ENCODE measurements around the gene CCDC92.

DNA sequence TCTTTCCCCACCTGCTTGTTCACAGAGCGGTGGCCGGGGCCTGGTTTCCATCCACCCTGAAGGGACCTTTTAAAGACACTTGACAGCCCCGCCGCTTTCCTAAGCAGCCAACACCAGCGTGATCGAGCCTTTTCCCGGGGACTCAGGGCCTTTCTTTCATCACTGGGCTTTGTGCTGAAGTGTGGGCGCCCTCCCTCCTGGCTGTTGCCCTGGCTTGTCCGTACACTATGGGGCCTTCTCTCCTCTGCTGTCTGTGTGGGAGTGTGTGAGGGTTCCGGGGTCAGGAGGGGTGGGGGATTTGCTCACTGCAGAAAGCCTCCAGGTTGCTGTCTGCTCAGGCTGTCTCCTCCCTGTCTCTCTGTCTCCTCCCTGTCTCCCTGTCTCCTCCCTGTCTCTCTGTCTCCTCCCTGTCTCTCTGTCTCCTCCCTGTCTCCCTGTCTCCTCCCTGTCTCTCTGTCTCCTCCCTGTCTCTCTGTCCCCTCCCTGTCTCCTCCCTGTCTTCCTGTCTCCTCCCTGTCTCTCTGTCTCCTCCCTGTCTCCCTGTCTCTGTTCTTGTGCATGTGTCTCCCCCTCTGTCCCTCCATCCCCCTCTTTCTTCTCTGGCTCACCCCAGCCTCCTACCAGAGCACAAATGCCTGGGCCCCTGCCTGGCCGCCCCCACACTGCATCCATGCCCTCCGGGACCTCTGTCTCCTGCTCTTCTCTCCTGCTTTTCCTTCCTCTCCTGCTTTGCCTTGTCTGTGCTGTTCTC, 64.7 kb downstream of the CCDC92 start:
- TF ChIP-seq, protein P1, sequence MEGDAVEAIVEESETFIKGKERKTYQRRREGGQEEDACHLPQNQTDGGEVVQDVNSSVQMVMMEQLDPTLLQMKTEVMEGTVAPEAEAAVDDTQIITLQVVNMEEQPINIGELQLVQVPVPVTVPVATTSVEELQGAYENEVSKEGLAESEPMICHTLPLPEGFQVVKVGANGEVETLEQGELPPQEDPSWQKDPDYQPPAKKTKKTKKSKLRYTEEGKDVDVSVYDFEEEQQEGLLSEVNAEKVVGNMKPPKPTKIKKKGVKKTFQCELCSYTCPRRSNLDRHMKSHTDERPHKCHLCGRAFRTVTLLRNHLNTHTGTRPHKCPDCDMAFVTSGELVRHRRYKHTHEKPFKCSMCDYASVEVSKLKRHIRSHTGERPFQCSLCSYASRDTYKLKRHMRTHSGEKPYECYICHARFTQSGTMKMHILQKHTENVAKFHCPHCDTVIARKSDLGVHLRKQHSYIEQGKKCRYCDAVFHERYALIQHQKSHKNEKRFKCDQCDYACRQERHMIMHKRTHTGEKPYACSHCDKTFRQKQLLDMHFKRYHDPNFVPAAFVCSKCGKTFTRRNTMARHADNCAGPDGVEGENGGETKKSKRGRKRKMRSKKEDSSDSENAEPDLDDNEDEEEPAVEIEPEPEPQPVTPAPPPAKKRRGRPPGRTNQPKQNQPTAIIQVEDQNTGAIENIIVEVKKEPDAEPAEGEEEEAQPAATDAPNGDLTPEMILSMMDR (IDR thresholded peaks at IDR 0.05; ENCODE audit: insufficient read depth, low read length, poor library complexity, severe bottlenecking) = no peak
- TF ChIP-seq EZH2phosphoT487 (conservative IDR thresholded peaks at IDR 0.05; ENCODE audit: low read length) = no peak
